HUDEP-2 (cell line): Measurements from ENCODE around the gene EGFR.
"Not testable (repeated sequence)": the region's sequence is repeated elsewhere in the genome, so short reads cannot be mapped to it uniquely, and the experiment has no call there.

Experiments used
- DNase-seq, 76 experiments: peaks; one replicate each; lab custom pipeline; 2025; ENCODE audit not compliant: unreplicated experiment in 76 of 76; lab: John Stamatoyannopoulos, UW

Gene EGFR

GRCh38 chr7:55164527-55164926 lies 145.7 kb downstream of the EGFR start:
- DNase-seq = no peak

DNA sequence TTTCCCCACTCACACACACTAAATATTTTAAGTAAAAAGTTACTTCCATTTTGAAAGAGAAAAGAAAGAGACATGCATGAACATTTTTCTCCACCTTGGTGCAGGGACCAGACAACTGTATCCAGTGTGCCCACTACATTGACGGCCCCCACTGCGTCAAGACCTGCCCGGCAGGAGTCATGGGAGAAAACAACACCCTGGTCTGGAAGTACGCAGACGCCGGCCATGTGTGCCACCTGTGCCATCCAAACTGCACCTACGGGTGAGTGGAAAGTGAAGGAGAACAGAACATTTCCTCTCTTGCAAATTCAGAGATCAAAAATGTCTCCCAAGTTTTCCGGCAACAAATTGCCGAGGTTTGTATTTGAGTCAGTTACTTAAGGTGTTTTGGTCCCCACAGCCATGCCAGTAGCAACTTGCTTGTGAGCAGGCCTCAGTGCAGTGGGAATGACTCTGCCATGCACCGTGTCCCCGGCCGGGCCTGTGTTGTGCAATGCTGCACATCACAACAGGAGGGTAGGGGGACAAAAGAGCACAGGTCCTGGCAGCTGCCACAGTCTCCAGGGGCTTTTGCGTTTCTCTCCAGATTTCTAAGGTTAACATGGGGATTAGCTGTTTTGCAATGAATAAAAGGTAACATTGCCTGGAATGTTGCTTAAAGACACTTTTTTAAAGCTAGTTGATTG lies 146.5 kb downstream of the EGFR start:
- DNase-seq = no peak

- not testable (repeated sequence) for DNase-seq
These were observed 148.5 kb downstream of the EGFR start for GRCh38 chr7:55167296-55167695.

GRCh38 chr7:55170335-55171069 lies 151.7 kb downstream of the EGFR start:
- no peak for DNase-seq

- DNase-seq = no peak
These were observed 152.3 kb downstream of the EGFR start for GRCh38 chr7:55171157-55171556.

GRCh38 chr7:55172161-55172560 lies 153.3 kb downstream of the EGFR start:
- DNase-seq = no peak

DNA sequence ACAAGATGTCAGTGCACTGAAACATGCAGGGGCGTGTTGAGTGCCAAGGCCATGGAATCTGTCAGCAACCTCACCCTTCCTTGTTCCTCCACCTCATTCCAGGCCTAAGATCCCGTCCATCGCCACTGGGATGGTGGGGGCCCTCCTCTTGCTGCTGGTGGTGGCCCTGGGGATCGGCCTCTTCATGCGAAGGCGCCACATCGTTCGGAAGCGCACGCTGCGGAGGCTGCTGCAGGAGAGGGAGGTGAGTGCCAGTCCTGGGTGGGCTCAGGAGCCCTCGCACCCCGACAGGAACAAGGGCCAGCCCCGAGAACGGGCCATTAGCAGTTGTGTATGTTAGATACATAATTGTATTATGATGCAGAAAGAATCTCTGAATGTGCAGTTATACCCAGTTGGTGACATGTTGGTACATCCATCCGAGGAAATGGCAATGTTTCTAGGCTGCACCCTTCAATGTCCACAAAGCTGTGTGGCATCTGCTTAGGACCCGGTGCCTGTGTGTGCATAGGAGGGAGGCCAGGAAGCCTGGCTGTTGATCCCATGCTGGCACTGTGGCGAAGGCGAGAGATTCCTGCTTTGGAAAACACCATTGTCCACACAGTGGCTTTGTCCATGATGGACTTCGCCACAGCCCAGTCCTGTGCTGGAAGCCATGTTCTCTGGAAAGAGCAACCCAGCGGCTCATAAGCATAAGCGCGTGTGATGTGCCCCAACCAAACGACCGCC lies 154.2 kb downstream of the EGFR start:
- no peak for DNase-seq

DNA sequence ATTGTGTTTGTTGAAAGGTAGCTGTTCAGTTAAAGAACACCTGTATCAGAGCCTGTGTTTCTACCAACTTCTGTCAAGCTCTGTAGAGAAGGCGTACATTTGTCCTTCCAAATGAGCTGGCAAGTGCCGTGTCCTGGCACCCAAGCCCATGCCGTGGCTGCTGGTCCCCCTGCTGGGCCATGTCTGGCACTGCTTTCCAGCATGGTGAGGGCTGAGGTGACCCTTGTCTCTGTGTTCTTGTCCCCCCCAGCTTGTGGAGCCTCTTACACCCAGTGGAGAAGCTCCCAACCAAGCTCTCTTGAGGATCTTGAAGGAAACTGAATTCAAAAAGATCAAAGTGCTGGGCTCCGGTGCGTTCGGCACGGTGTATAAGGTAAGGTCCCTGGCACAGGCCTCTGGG lies 154.9 kb downstream of the EGFR start:
- DNase-seq = no peak

GRCh38 chr7:55174456-55174855 lies 155.6 kb downstream of the EGFR start:
- DNase-seq = no peak

DNA sequence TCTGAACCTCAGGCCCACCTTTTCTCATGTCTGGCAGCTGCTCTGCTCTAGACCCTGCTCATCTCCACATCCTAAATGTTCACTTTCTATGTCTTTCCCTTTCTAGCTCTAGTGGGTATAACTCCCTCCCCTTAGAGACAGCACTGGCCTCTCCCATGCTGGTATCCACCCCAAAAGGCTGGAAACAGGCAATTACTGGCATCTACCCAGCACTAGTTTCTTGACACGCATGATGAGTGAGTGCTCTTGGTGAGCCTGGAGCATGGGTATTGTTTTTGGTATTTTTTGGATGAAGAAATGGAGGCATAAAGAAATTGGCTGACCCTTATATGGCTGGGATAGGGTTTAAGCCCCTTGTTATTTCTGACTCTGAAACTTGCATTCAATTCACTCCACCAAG lies 156.0 kb downstream of the EGFR start:
- no peak for DNase-seq

DNA sequence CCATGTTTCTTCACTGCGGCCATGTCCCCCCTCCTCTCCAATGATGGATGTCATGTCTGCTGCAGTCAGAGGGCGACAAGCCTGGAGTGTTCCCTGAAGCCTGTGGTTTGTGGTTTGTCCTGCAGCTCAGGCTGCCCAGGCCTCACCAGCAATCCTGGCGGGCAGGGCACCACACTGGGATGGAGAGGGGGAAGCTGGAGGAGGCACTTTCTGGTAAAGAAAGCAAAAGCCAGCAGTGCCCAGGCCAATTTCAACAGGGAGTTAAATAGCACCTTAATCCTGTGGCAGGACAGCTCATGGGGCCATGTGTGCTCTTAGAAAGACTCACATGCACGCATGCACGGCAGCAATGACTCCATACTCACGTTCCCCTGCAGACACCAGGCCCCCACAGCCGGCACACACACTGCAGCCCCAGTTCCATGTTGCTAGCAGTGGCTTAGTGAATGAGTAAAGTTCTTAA lies 158.3 kb downstream of the EGFR start:
- no peak for DNase-seq

- DNase-seq = no peak
These were observed 158.9 kb downstream of the EGFR start for GRCh38 chr7:55177589-55178261.

- no peak for DNase-seq
These were observed 159.6 kb downstream of the EGFR start for GRCh38 chr7:55178292-55178862.

GRCh38 chr7:55178863-55179773 lies 160.3 kb downstream of the EGFR start:
- no peak for DNase-seq

DNA sequence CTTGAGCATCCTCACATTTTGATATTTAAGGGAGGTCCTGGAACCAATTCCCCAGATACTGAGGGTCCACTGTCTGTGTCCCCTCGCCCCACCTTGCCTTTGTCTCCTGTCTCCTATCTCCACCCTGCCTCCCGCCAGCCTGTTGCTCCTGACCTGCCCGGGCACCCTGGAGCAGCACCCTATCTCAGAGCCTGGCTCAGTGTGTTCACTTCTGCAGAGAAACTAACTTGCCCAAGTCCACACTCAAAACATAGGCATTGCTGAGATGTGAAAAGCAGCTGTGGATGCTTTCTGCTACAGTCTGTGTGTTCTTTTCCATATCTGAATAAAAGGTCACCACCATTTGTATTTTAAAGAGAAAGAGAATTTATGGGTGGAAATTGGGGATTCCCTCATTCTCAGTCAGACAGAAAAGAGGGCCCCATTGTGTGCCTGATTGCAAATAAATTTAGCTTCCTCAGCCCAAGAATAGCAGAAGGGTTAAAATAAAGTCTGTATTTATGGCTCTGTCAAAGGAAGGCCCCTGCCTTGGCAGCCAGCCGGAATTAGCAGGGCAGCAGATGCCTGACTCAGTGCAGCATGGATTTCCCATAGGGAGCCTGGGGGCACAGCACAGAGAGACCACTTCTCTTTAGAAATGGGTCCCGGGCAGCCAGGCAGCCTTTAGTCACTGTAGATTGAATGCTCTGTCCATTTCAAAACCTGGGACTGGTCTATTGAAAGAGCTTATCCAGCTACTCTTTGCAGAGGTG lies 161.3 kb downstream of the EGFR start:
- DNase-seq = no peak

DNA sequence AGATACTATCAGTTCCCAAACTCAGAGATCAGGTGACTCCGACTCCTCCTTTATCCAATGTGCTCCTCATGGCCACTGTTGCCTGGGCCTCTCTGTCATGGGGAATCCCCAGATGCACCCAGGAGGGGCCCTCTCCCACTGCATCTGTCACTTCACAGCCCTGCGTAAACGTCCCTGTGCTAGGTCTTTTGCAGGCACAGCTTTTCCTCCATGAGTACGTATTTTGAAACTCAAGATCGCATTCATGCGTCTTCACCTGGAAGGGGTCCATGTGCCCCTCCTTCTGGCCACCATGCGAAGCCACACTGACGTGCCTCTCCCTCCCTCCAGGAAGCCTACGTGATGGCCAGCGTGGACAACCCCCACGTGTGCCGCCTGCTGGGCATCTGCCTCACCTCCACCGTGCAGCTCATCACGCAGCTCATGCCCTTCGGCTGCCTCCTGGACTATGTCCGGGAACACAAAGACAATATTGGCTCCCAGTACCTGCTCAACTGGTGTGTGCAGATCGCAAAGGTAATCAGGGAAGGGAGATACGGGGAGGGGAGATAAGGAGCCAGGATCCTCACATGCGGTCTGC lies 162.2 kb downstream of the EGFR start:
- DNase-seq = no peak

GRCh38 chr7:55181762-55182161 lies 162.9 kb downstream of the EGFR start:
- no peak for DNase-seq

GRCh38 chr7:55183897-55184296 lies 165.1 kb downstream of the EGFR start:
- no peak for DNase-seq
